ENCODE measurements around the gene IGF2BP2. TPM values are rescaled to one million over a fixed set of nuclear protein-coding genes. Genes with fewer than 3 reads are reported as not detected.

Gene IGF2BP2
- total RNA-seq, 4 donors from 2014 or later = 3.0 to 13.8 (median 6.8) TPM

GRCh38 chr3:185746470-185746869 lies 78.4 kb downstream of the IGF2BP2 start:
- H3K27ac ChIP-seq = peak overlapping the region in 2 of 4 donors; percentile 20 to 34
- WGBS, 2 donors = 44 to 50% methylated on average over 4 to 5 of the region's 5 CpGs

GRCh38 chr3:185744997-185745843 lies 79.6 kb downstream of the IGF2BP2 start:
- DNase-seq = no peak
- peak overlapping the region in 3 of 4 donors; percentile 7 to 37 (median 34) for H3K27ac ChIP-seq

More at GRCh38 chr3:185746470-185746869, 78.4 kb downstream of the IGF2BP2 start:
- no peaks in the 10 kb centered on the region for H3K27me3 ChIP-seq
- no peaks in the 10 kb centered on the region for H3K36me3 ChIP-seq
- H3K4me3 ChIP-seq = no peak overlapping the region
- H3K9me3 ChIP-seq = no peaks in the 10 kb centered on the region
- intact Hi-C loops (cut with DNase I) = no loop called here
- DNase-seq = no peak
- no peak for TF ChIP-seq CTCF (IDR thresholded peaks at IDR 0.05)
- no peak for TF ChIP-seq POLR2A (IDR thresholded peaks at IDR 0.05)
- peaks cover 5 to 28% (median 12%) of the 10 kb centered on the region in 3 donors for H3K4me1 ChIP-seq

GRCh38 chr3:185741586-185741985 lies 83.3 kb downstream of the IGF2BP2 start:
- no peaks in the 10 kb centered on the region for H3K9me3 ChIP-seq
- no peak overlapping the region for H3K4me3 ChIP-seq
- intact Hi-C loops (cut with DNase I) = no loop called here
- peaks cover 5 to 24% (median 12%) of the 10 kb centered on the region in 3 donors for H3K4me1 ChIP-seq
- 79 to 95% methylated on average over 2 of the region's 2 CpGs for WGBS, 2 donors
- no peaks in the 10 kb centered on the region for H3K36me3 ChIP-seq
- H3K27ac ChIP-seq = no peak overlapping the region
- H3K27me3 ChIP-seq = no peaks in the 10 kb centered on the region
- no peak for DNase-seq
- TF ChIP-seq POLR2A (IDR thresholded peaks at IDR 0.05) = no peak
- no peak for TF ChIP-seq CTCF (IDR thresholded peaks at IDR 0.05)

More at GRCh38 chr3:185744997-185745843, 79.6 kb downstream of the IGF2BP2 start:
- Histone ChIP-seq H3K4me3 (no peak overlapping the region), H3K27me3 (no peaks in the 10 kb centered on the region), H3K9me3 (no peaks in the 10 kb centered on the region), H3K4me1 (peaks cover 5 to 28% (median 12%) of the 10 kb centered on the region in 3 donors), H3K36me3 (no peaks in the 10 kb centered on the region)
- WGBS, 2 donors = 21 to 31% methylated on average over 11 to 12 of the region's 12 CpGs
- intact Hi-C loops (cut with DNase I) = no loop called here
- TF ChIP-seq POLR2A (IDR thresholded peaks at IDR 0.05) (no peak), CTCF (IDR thresholded peaks at IDR 0.05) (no peak)

GRCh38 chr3:185740133-185740532 lies 84.7 kb downstream of the IGF2BP2 start:
- WGBS, 2 donors = 60 to 65% methylated on average over 1 of the region's 1 CpG
- H3K4me3 ChIP-seq = no peak overlapping the region
- H3K27me3 ChIP-seq = no peaks in the 10 kb centered on the region
- DNase-seq = no peak
- no peaks in the 10 kb centered on the region for H3K9me3 ChIP-seq
- intact Hi-C loops (cut with DNase I) = no loop called here
- peaks cover 3 to 9% (median 3%) of the 10 kb centered on the region in 3 donors for H3K4me1 ChIP-seq
- H3K27ac ChIP-seq = no peak overlapping the region
- TF ChIP-seq CTCF (IDR thresholded peaks at IDR 0.05) (no peak), POLR2A (IDR thresholded peaks at IDR 0.05) (no peak)
- no peaks in the 10 kb centered on the region for H3K36me3 ChIP-seq

GRCh38 chr3:185739264-185739701 lies 85.6 kb downstream of the IGF2BP2 start:
- Histone ChIP-seq H3K36me3 (no peaks in the 10 kb centered on the region), H3K27ac (no peak overlapping the region), H3K27me3 (no peaks in the 10 kb centered on the region), H3K4me3 (no peak overlapping the region), H3K4me1 (peaks cover 0 to under 1% (median 0%) of the 10 kb centered on the region in 3 donors), H3K9me3 (no peaks in the 10 kb centered on the region)
- no peak for TF ChIP-seq POLR2A (IDR thresholded peaks at IDR 0.05)
- TF ChIP-seq CTCF (IDR thresholded peaks at IDR 0.05) = no peak
- WGBS, 2 donors = 82 to 84% methylated on average over 4 to 5 of the region's 5 CpGs
- no peak for DNase-seq
- intact Hi-C loops (cut with DNase I) = no loop called here

Measured in esophagus squamous epithelium (tissue), 5 donors.